Activated naive CD4-positive, alpha-beta T cell treated with anti-CD3 and anti-CD28 coated beads for 36 hours (primary cell): ENCODE data around the gene TCF4. TPM values are rescaled to one million over a fixed set of nuclear protein-coding genes. Genes with fewer than 3 reads are reported as not detected.

Source experiments
- CTCF ChIA-PET: fragments of 350-600 bp; sonication (Branson Sonifier 250); formaldehyde crosslinking; loops from one replicate; lab custom pipeline; 2021; ENCODE audit warnings: antibody characterized with exemption; lab: Charles Lee
- DNase-seq: peaks from one replicate; pipeline ENCODE4 v3.0.0-alpha.2; 2020
- H3K27ac Mint-ChIP-seq: one replicate; pipeline ENCODE4 v1.8.0; 2021; ENCODE audit warnings: mild to moderate bottlenecking, mixed read lengths
- H3K27me3 Mint-ChIP-seq: one replicate; pipeline ENCODE4 v1.8.0; 2021; ENCODE audit warnings: low read depth, mixed read lengths
- H3K36me3 Mint-ChIP-seq: one replicate; pipeline ENCODE4 v1.8.0; 2021; ENCODE audit warnings: low read depth, mixed read lengths
- H3K4me1 Mint-ChIP-seq: one replicate; pipeline ENCODE4 v1.8.0; 2021; ENCODE audit warnings: low read depth, mixed read lengths
- H3K4me3 Mint-ChIP-seq: one replicate; pipeline ENCODE4 v1.8.0; 2021; ENCODE audit warnings: mild to moderate bottlenecking, moderate library complexity, mixed read lengths
- H3K9me3 Mint-ChIP-seq: one replicate; pipeline ENCODE4 v1.8.0; 2021; ENCODE audit warnings: mixed read lengths
- intact Hi-C: fragments of 100-400 bp; cut with micrococcal nuclease; formaldehyde crosslinking; loops from one replicate; pipeline ENCODE4 v1.15.1; 2023
- total RNA-seq, 2 experiments: library from RNA; stranded (reverse); gene quantifications; one replicate each; pipeline ENCODE4 v1.2.3, GENCODE V29; 2021

TCF4 gene
- total RNA-seq, 2 experiments from 2014 or later: 0.49 to 0.91 TPM

GRCh38 chr18:55234366-55235093 lies 353.5 kb downstream of the TCF4 start:
- Mint-ChIP-seq H3K9me3 (no peaks in the 10 kb centered on the region), H3K4me1 (no peaks in the 10 kb centered on the region), H3K27ac (no peak overlapping the region), H3K36me3 (no peaks in the 10 kb centered on the region), H3K4me3 (no peak overlapping the region), H3K27me3 (no peaks in the 10 kb centered on the region)
- intact Hi-C loops: loop anchor here (1.0 to 10.0 kb wide), 4 partner anchors 180 to 1473 kb away; no protein-coding TSS in a partner anchor
- CTCF ChIA-PET: interaction anchor here (0.6 to 2.5 kb wide), 18 partner anchors 8 to 1994 kb away, joined by 3 to 7 read pairs (median 3); no protein-coding TSS in a partner anchor
- DNase-seq: peak; percentile 77

GRCh38 chr18:55233857-55234256 lies 354.1 kb downstream of the TCF4 start:
- CTCF ChIA-PET: interaction anchor here (0.5 to 2.5 kb wide), 8 partner anchors 10 to 1476 kb away, joined by 3 to 7 read pairs (median 4); no protein-coding TSS in a partner anchor
- Mint-ChIP-seq H3K27me3 (no peaks in the 10 kb centered on the region), H3K4me1 (no peaks in the 10 kb centered on the region), H3K4me3 (no peak overlapping the region), H3K36me3 (no peaks in the 10 kb centered on the region), H3K9me3 (no peaks in the 10 kb centered on the region), H3K27ac (no peak overlapping the region)
- intact Hi-C loops: loop anchor here (1.0 to 10.0 kb wide), 4 partner anchors 181 to 1473 kb away; no protein-coding TSS in a partner anchor
- no peak for DNase-seq

DNA sequence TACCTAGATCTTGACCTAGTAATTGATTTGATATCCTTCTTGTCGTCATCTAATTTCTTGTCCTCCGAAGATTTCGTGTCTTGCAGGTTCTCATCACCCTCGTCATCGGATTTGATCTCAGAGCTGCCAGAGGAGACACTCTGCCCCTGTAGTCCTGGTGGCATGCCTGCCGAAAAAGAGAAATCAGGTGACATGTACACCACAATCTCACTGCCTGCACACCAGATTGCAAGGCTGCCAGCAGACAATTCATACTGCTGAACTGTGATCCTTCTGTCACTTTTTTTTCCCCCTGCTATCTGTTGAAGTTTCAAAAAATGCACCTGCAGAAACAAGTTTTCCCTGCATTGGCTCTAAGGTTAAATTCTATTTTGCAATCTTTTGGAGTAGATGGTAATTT lies 355.5 kb downstream of the TCF4 start:
- H3K36me3 Mint-ChIP-seq: no peaks in the 10 kb centered on the region
- H3K9me3 Mint-ChIP-seq: no peaks in the 10 kb centered on the region
- H3K4me1 Mint-ChIP-seq: no peaks in the 10 kb centered on the region
- H3K27me3 Mint-ChIP-seq: no peaks in the 10 kb centered on the region
- CTCF ChIA-PET: interaction anchor here (0.9 kb wide), 1 partner anchor 758 kb away, joined by 3 read pairs; no protein-coding TSS in a partner anchor
- DNase-seq: no peak
- no peak overlapping the region for H3K4me3 Mint-ChIP-seq
- H3K27ac Mint-ChIP-seq: no peak overlapping the region
- intact Hi-C loops: loop anchor here (5.0 to 10.0 kb wide), 3 partner anchors 182 to 1475 kb away; no protein-coding TSS in a partner anchor

DNA sequence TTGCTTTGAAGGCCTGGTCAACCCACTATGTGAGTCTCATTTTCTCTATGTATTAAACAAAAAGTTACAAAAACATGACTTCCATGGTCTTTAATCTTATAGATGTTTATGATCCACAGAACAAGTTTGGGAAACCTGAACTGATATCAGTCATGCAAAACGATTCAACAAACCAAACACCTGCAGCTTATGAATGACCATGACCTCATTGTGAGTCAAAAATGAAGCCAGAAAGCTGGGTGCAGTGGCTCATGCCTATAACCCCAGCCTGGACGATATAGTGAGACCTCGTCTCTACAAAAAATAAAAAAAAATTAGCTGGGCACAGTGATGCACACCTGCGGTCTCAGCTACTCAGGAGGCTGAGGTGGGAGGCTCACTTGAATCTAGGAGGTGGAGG lies 358.3 kb downstream of the TCF4 start:
- H3K4me3 Mint-ChIP-seq: no peak overlapping the region
- H3K27ac Mint-ChIP-seq: no peak overlapping the region
- CTCF ChIA-PET: no interaction called here
- DNase-seq: no peak
- H3K4me1 Mint-ChIP-seq: no peaks in the 10 kb centered on the region
- no peaks in the 10 kb centered on the region for H3K27me3 Mint-ChIP-seq
- intact Hi-C loops: loop anchor here (5.0 to 10.0 kb wide), 3 partner anchors 185 to 1478 kb away; no protein-coding TSS in a partner anchor
- no peaks in the 10 kb centered on the region for H3K36me3 Mint-ChIP-seq
- no peaks in the 10 kb centered on the region for H3K9me3 Mint-ChIP-seq

GRCh38 chr18:55228707-55229106 lies 359.3 kb downstream of the TCF4 start:
- Mint-ChIP-seq H3K4me1 (no peaks in the 10 kb centered on the region), H3K9me3 (no peaks in the 10 kb centered on the region), H3K4me3 (no peak overlapping the region), H3K27ac (no peak overlapping the region), H3K36me3 (no peaks in the 10 kb centered on the region), H3K27me3 (no peaks in the 10 kb centered on the region)
- no peak for DNase-seq
- intact Hi-C loops: no loop called here
- CTCF ChIA-PET: no interaction called here

- H3K4me1 Mint-ChIP-seq: no peaks in the 10 kb centered on the region
- no peak for DNase-seq
- CTCF ChIA-PET: no interaction called here
- no peak overlapping the region for H3K27ac Mint-ChIP-seq
- no peaks in the 10 kb centered on the region for H3K36me3 Mint-ChIP-seq
- no peak overlapping the region for H3K4me3 Mint-ChIP-seq
- no peaks in the 10 kb centered on the region for H3K9me3 Mint-ChIP-seq
- intact Hi-C loops: no loop called here
- no peaks in the 10 kb centered on the region for H3K27me3 Mint-ChIP-seq
These were observed 359.8 kb downstream of the TCF4 start for GRCh38 chr18:55228191-55228590.

GRCh38 chr18:55227771-55228170 lies 360.2 kb downstream of the TCF4 start:
- no peak overlapping the region for H3K4me3 Mint-ChIP-seq
- no peak overlapping the region for H3K27ac Mint-ChIP-seq
- intact Hi-C loops: no loop called here
- H3K4me1 Mint-ChIP-seq: no peaks in the 10 kb centered on the region
- CTCF ChIA-PET: interaction anchor here (0.7 kb wide), 1 partner anchor 120 kb away, joined by 3 read pairs; no protein-coding TSS in a partner anchor
- H3K9me3 Mint-ChIP-seq: no peaks in the 10 kb centered on the region
- no peak for DNase-seq
- no peaks in the 10 kb centered on the region for H3K36me3 Mint-ChIP-seq
- no peaks in the 10 kb centered on the region for H3K27me3 Mint-ChIP-seq

DNA sequence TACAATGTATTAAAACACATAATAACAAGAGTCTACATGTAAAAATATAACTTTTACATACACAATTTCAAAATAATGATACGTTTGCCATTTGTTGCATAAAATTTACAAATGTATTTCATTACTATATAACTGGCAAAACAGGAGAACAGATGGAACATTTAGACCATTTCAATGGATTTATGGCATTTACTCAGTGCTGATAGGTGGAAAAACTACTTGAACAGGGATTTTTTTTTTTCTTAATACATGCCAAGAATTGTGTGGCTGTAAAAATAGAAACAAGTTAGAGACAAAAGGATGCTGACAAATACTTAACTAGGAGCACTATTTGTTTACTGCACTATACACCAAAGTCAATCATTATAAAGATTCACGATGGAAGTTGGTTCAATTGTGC lies 361.9 kb downstream of the TCF4 start:
- intact Hi-C loops: no loop called here
- Mint-ChIP-seq H3K4me3 (no peak overlapping the region), H3K9me3 (no peaks in the 10 kb centered on the region), H3K27ac (no peak overlapping the region), H3K36me3 (no peaks in the 10 kb centered on the region), H3K27me3 (no peaks in the 10 kb centered on the region), H3K4me1 (no peaks in the 10 kb centered on the region)
- CTCF ChIA-PET: interaction anchor here (1.0 kb wide), 1 partner anchor 9 kb away, joined by 3 read pairs; no protein-coding TSS in a partner anchor
- DNase-seq: no peak

- no peaks in the 10 kb centered on the region for H3K36me3 Mint-ChIP-seq
- no peak overlapping the region for H3K4me3 Mint-ChIP-seq
- no peaks in the 10 kb centered on the region for H3K27me3 Mint-ChIP-seq
- CTCF ChIA-PET: interaction anchor here (0.6 to 1.4 kb wide), 3 partner anchors 10 to 55 kb away, joined by 4 to 6 read pairs (median 4); no protein-coding TSS in a partner anchor
- H3K4me1 Mint-ChIP-seq: no peaks in the 10 kb centered on the region
- no peaks in the 10 kb centered on the region for H3K9me3 Mint-ChIP-seq
- no peak for DNase-seq
- intact Hi-C loops: no loop called here
- H3K27ac Mint-ChIP-seq: no peak overlapping the region
These were observed 363.8 kb downstream of the TCF4 start for GRCh38 chr18:55224086-55224625.

- CTCF ChIA-PET: no interaction called here
- H3K9me3 Mint-ChIP-seq: no peaks in the 10 kb centered on the region
- H3K4me1 Mint-ChIP-seq: no peaks in the 10 kb centered on the region
These were observed 366.4 kb downstream of the TCF4 start for GRCh38 chr18:55221622-55222021.

DNA sequence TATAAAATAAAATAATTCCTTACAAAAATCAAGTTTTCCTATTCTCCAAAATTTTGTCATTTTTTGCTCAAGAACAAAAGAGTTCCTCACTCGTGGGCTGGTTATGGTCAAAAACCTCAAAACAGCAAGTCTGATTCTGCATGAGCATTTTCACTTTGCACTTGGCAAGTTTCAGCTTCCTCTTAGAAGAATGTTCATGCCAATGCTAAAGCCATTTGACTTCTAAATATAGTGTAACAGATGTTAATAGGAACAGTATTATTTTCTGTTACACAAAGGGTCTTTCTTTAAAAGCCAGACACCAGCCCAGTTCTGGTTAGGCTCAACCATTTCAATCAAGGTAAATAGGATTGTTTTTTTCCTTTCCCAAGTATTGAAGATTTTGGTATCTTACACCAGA lies 367.5 kb downstream of the TCF4 start:
- H3K4me1 Mint-ChIP-seq: no peaks in the 10 kb centered on the region
- H3K27me3 Mint-ChIP-seq: no peaks in the 10 kb centered on the region
- no peaks in the 10 kb centered on the region for H3K9me3 Mint-ChIP-seq
- H3K36me3 Mint-ChIP-seq: no peaks in the 10 kb centered on the region
- DNase-seq: no peak
- no peak overlapping the region for H3K4me3 Mint-ChIP-seq
- CTCF ChIA-PET: interaction anchor here (0.8 kb wide), 1 partner anchor 14 kb away, joined by 3 read pairs; no protein-coding TSS in a partner anchor
- intact Hi-C loops: no loop called here
- H3K27ac Mint-ChIP-seq: no peak overlapping the region

More at GRCh38 chr18:55221622-55222021, 366.4 kb downstream of the TCF4 start:
- no peak overlapping the region for H3K27ac Mint-ChIP-seq
- no peaks in the 10 kb centered on the region for H3K27me3 Mint-ChIP-seq
- intact Hi-C loops: no loop called here
- no peak for DNase-seq
- H3K36me3 Mint-ChIP-seq: no peaks in the 10 kb centered on the region
- no peak overlapping the region for H3K4me3 Mint-ChIP-seq

DNA sequence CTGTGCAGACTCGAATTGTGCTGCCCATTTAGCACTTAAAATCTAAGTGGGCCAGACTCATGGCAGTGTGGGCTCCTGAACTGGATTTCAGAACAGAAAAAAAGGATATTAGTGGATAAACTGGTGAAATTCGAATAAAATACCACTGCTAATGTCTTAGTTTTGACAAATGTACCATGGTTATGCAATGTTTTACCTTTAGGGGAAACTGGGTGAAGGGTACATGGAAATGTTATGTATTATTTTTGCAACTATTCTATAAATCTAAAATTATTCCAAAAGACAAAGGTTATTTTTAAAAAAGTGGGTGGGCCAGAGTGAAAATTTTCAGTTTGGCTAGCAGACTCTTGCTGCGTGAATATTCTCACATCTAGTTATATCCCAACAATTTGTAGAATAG lies 368.2 kb downstream of the TCF4 start:
- Mint-ChIP-seq H3K27me3 (no peaks in the 10 kb centered on the region), H3K9me3 (no peaks in the 10 kb centered on the region), H3K27ac (no peak overlapping the region), H3K4me1 (no peaks in the 10 kb centered on the region), H3K4me3 (no peak overlapping the region), H3K36me3 (no peaks in the 10 kb centered on the region)
- intact Hi-C loops: no loop called here
- CTCF ChIA-PET: no interaction called here
- DNase-seq: no peak
